Neuronal stem cell (in vitro differentiated cells): ENCODE data around the gene AOPEP.

Experiments used
- DNase-seq: peaks from one replicate; pipeline ENCODE4 v3.0.0-alpha.2; 2013; ENCODE audit warnings: low spot score
- H2AFZ ChIP-seq: one replicate; pipeline ENCODE4 v1.6.1; 2013; ENCODE audit warnings: mild to moderate bottlenecking, low read length, inconsistent platforms
- H2AK5ac ChIP-seq: 2 replicates; pipeline ENCODE4 v1.6.1; 2013; ENCODE audit warnings: low read depth, mild to moderate bottlenecking, inconsistent platforms, low read length, moderate library complexity, mixed read lengths
- H2BK120ac ChIP-seq: 2 replicates; pipeline ENCODE4 v1.6.1; 2013; ENCODE audit warnings: low read depth, mild to moderate bottlenecking, inconsistent platforms, low read length, moderate library complexity, mixed read lengths
- H2BK12ac ChIP-seq: one replicate; pipeline ENCODE4 v1.6.1; 2013; ENCODE audit warnings: low read length, inconsistent platforms
- H2BK15ac ChIP-seq: 2 replicates; pipeline ENCODE4 v1.6.1; 2013; ENCODE audit warnings: mild to moderate bottlenecking, low read length, inconsistent platforms, mixed read lengths
- H2BK5ac ChIP-seq: one replicate; pipeline ENCODE4 v1.6.1; 2013; ENCODE audit warnings: inconsistent platforms, mild to moderate bottlenecking, low read length, moderate library complexity
- H3K14ac ChIP-seq: one replicate; pipeline ENCODE4 v1.6.1; 2013; ENCODE audit warnings: low read length, inconsistent platforms
- H3K18ac ChIP-seq: 2 replicates; pipeline ENCODE4 v1.6.1; 2013; ENCODE audit warnings: low read length, inconsistent platforms
- H3K23ac ChIP-seq: 2 replicates; pipeline ENCODE4 v1.6.1; 2013; ENCODE audit warnings: low read depth, mild to moderate bottlenecking, mixed read lengths, low read length, inconsistent platforms; ENCODE audit not compliant: poor library complexity
- H3K27ac ChIP-seq: replicated peaks from 3 replicates; pipeline ENCODE4 v1.5.1; 2013; ENCODE audit warnings: low read length, inconsistent platforms
- H3K27me3 ChIP-seq, 3 experiments: 2 replicates each; pipeline ENCODE4 v1.6.1; 2013; ENCODE audit warnings: low read length in 3 of 3, mild to moderate bottlenecking in 2 of 3, inconsistent platforms in 1 of 3, low read depth in 1 of 3, mixed read lengths in 1 of 3, moderate library complexity in 1 of 3; ENCODE audit not compliant: control insufficient read depth in 3 of 3, insufficient read depth in 3 of 3
- H3K36me3 ChIP-seq, 2 donors: replicated peaks in 1 of 2; 2 replicates each; pipeline ENCODE4 v1.6.1; 2013; ENCODE audit warnings: low read length in 2 of 2; ENCODE audit not compliant: control insufficient read depth in 2 of 2, insufficient read depth in 2 of 2
- H3K4ac ChIP-seq: 2 replicates; pipeline ENCODE4 v1.6.1; 2013; ENCODE audit warnings: inconsistent platforms, mild to moderate bottlenecking, low read length, moderate library complexity
- H3K4me1 ChIP-seq, 2 donors: 1 replicate in 1 of 2; 2 replicates in 1 of 2; pipeline ENCODE4 v1.6.1; 2013; ENCODE audit warnings: low read length in 2 of 2, low read depth in 1 of 2; ENCODE audit not compliant: control insufficient read depth in 2 of 2, insufficient read depth in 1 of 2
- H3K4me2 ChIP-seq: one replicate; pipeline ENCODE4 v1.6.1; 2013; ENCODE audit warnings: mild to moderate bottlenecking, low read length, inconsistent platforms; ENCODE audit not compliant: insufficient read depth, poor library complexity, severe bottlenecking
- H3K4me3 ChIP-seq, 2 donors: 2 replicates each; pipeline ENCODE4 v1.5.1; 2013; ENCODE audit warnings: low read length in 2 of 2, mild to moderate bottlenecking in 2 of 2, inconsistent platforms in 1 of 2, moderate library complexity in 1 of 2
- H3K79me1 ChIP-seq: one replicate; pipeline ENCODE4 v1.6.1; 2013; ENCODE audit warnings: low read depth, mild to moderate bottlenecking, inconsistent platforms, low read length, moderate library complexity
- H3K9ac ChIP-seq: one replicate; pipeline ENCODE4 v1.6.1; 2013; ENCODE audit warnings: mild to moderate bottlenecking, low read depth, low read length, inconsistent platforms; ENCODE audit not compliant: poor library complexity
- H3K9me3 ChIP-seq, 2 donors: replicated peaks in 1 of 2; 2 replicates each; pipeline versions ENCODE3 to v1.6.1; 2013; ENCODE audit warnings: low read length in 2 of 2, mild to moderate bottlenecking in 2 of 2, inconsistent platforms in 1 of 2, low read depth in 1 of 2, mixed read lengths in 1 of 2, moderate library complexity in 1 of 2; ENCODE audit not compliant: control insufficient read depth in 2 of 2, insufficient read depth in 1 of 2
- H4K8ac ChIP-seq: one replicate; pipeline ENCODE4 v1.6.1; 2013; ENCODE audit warnings: low read depth, mild to moderate bottlenecking, inconsistent platforms, low read length, moderate library complexity
- H4K91ac ChIP-seq: one replicate; pipeline ENCODE4 v1.6.1; 2013; ENCODE audit warnings: low read length, low read depth, mild to moderate bottlenecking, inconsistent platforms; ENCODE audit not compliant: poor library complexity
- WGBS, 2 donors: extraction: QIAGEN DNeasy Blood & Tissue Kit; methylation state at CpG; one replicate each; pipeline ENCODE4 v1.1.7; 2013; ENCODE audit warnings: missing lambda C conversion rate in 2 of 2, mixed read lengths in 1 of 2; ENCODE audit not compliant: insufficient read length in 2 of 2, insufficient replicate concordance in 1 of 2; ENCODE audit errors: extremely low coverage in 2 of 2; 5-methylcytosine and 5-hydroxymethylcytosine counted together

AOPEP gene

DNA sequence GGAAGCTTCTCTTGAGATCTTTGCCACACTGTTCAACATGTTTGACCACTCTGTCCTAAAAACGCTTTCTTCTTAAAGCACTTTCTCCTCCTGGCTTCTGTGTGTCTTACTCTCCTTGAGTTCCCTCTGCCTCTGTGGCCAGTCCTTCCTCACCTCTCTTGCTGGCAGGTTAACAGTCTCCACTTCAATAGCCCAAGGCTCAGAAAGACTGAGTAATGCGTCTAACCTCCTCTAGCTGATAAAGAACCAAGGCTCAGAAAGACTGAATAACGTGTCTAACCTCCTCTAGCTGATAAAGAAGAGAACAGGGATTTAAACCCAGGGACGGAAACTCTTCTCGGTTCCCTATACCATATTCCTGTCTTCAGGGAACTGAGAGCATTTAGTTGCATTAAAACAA, 205.2 kb downstream of the AOPEP start:
- no CpG with 5 or more reads among the region's 5 CpGs for WGBS, 2 donors

DNA sequence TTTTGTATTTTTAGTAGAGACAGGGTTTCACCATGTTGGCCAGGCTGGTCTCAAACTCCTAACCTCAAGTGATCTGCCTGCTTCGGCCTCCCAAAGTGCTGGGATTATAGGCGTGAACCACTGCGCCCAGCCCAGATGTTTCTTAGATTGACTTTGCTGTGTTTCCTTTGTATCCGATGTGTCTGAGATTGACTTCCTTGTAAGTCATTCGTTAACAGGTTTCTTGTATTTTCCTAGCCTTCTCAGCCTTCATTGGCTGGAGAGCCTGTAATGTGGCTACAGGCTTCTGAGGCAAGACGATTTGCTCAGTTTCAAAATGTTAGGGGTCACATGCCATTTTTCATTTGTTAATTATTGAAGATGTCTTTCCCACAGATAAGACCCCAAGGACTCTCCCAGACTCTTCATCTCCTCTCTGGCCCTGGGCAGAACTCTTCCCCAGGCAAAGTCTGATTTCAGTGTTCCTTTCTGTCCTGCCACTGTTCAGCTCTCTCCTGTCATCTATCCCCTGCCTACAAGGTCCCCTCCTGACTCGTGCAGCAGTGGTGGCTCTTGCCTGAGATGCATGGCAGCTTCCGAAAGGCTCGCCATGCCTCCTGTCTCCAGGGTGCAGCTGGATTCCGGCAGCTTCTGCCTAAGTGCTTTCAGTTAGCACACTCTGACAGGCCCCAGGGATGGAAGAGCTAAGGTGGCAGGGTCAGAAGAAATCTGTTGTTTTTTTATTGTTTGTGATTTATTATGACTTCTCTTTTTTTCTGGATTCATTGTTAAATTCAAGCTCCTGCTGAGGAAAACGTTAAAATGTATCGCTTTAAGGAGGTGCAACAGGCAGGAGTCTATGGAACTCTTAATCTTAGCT, 206.4 kb downstream of the AOPEP start:
- H3K36me3 ChIP-seq, result no peaks in the 10 kb centered on the region
- no CpG with 5 or more reads among the region's 12 CpGs for WGBS, 2 donors
- H3K27me3 ChIP-seq, result no peaks in the 10 kb centered on the region
- no peak overlapping the region for H4K91ac ChIP-seq
- H3K4me2 ChIP-seq, result no peak overlapping the region
- no peak overlapping the region for H2BK5ac ChIP-seq
- no peak overlapping the region for H3K23ac ChIP-seq
- no peaks in the 10 kb centered on the region for H3K9me3 ChIP-seq
- H3K14ac ChIP-seq, result no peak overlapping the region
- H3K18ac ChIP-seq, result peak overlapping the region; percentile 16
- no peak overlapping the region for H2BK12ac ChIP-seq
- no peak overlapping the region for H2BK15ac ChIP-seq
- peak overlapping the region in 1 of 2 donors; percentile 37 for H3K4me3 ChIP-seq
- H3K4me1 ChIP-seq, result peaks cover 2 to 18% of the 10 kb centered on the region in 2 donors
- H3K27ac ChIP-seq, result peak overlapping the region; percentile 31
- H3K4ac ChIP-seq, result no peak overlapping the region
- no peak overlapping the region for H4K8ac ChIP-seq
- H2AFZ ChIP-seq, result no peak overlapping the region
- no peak for DNase-seq
- H2BK120ac ChIP-seq, result no peak overlapping the region
- H3K79me1 ChIP-seq, result peaks cover 2% of the 10 kb centered on the region
- H2AK5ac ChIP-seq, result no peak overlapping the region
- H3K9ac ChIP-seq, result no peak overlapping the region

More for the DNA sequence above, 205.2 kb downstream of the AOPEP start:
- no peak overlapping the region for H3K4me2 ChIP-seq
- no peak overlapping the region for H3K14ac ChIP-seq
- H2BK12ac ChIP-seq, result no peak overlapping the region
- no peak overlapping the region for H3K18ac ChIP-seq
- H3K9me3 ChIP-seq, result no peaks in the 10 kb centered on the region
- no peak overlapping the region for H2BK15ac ChIP-seq
- peaks cover 2 to 18% of the 10 kb centered on the region in 2 donors for H3K4me1 ChIP-seq
- H3K27me3 ChIP-seq, result no peaks in the 10 kb centered on the region
- H3K27ac ChIP-seq, result no peak overlapping the region
- H4K91ac ChIP-seq, result no peak overlapping the region
- no peak overlapping the region for H2AFZ ChIP-seq
- H3K4ac ChIP-seq, result no peak overlapping the region
- H4K8ac ChIP-seq, result no peak overlapping the region
- no peak overlapping the region for H2BK5ac ChIP-seq
- no peak overlapping the region for H2AK5ac ChIP-seq
- no peak overlapping the region for H3K9ac ChIP-seq
- no peaks in the 10 kb centered on the region for H3K36me3 ChIP-seq
- peaks cover 2% of the 10 kb centered on the region for H3K79me1 ChIP-seq
- no peak overlapping the region for H3K4me3 ChIP-seq
- no peak overlapping the region for H3K23ac ChIP-seq
- DNase-seq, result no peak
- H2BK120ac ChIP-seq, result no peak overlapping the region

GRCh38 chr9:94933511-94933828, 207.0 kb downstream of the AOPEP start:
- Histone ChIP-seq H3K14ac (no peak overlapping the region), H3K27me3 (no peaks in the 10 kb centered on the region), H3K4me3 (no peak overlapping the region), H4K8ac (no peak overlapping the region), H3K36me3 (no peaks in the 10 kb centered on the region), H2BK15ac (no peak overlapping the region), H3K4ac (no peak overlapping the region), H3K4me1 (peaks cover 2 to 13% of the 10 kb centered on the region in 2 donors), H4K91ac (no peak overlapping the region), H3K23ac (no peak overlapping the region), H3K9me3 (no peaks in the 10 kb centered on the region), H2AK5ac (no peak overlapping the region), H3K79me1 (peaks cover 2% of the 10 kb centered on the region), H2BK12ac (no peak overlapping the region), H3K27ac (no peak overlapping the region), H3K4me2 (no peak overlapping the region), H2BK5ac (no peak overlapping the region), H2BK120ac (no peak overlapping the region), H3K18ac (no peak overlapping the region), H2AFZ (no peak overlapping the region), H3K9ac (no peak overlapping the region)
- DNase-seq, result no peak
- WGBS, 2 donors, result no CpG with 5 or more reads among the region's 3 CpGs

DNA sequence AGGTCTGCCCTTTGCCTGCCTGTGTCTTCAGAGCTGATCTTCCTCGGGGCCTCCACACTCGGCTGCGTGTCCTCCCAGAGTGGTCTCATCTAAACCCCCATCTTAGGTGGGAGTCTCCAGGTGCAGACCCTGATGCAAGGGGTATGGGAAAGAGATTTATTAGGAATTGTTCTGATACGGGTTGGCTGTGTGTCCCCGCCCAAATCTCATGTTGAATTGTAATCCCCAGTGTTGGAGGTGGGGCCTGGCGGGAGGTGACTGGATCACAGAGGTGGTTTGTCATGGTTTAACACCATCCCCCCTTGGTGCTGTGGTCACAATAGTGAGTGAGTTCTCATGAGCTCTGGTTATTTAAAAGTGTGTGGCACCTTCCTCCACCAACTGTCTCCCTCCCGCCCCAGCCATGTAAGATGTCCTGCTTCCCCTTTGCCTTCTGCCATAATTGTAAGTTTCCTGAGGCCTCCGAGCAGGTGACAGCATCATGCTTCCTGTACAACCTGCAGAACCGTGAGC, 208.4 kb downstream of the AOPEP start:
- peaks cover 0 to 2% of the 10 kb centered on the region in 2 donors for H3K4me1 ChIP-seq
- H3K18ac ChIP-seq, result no peak overlapping the region
- whole genome bisulfite sequencing, 2 donors, result no CpG with 5 or more reads among the region's 9 CpGs
- H2BK120ac ChIP-seq, result no peak overlapping the region
- H3K9me3 ChIP-seq, result no peaks in the 10 kb centered on the region
- no peak overlapping the region for H3K4me2 ChIP-seq
- H4K91ac ChIP-seq, result no peak overlapping the region
- H4K8ac ChIP-seq, result no peak overlapping the region
- H3K27me3 ChIP-seq, result no peaks in the 10 kb centered on the region
- H2AK5ac ChIP-seq, result no peak overlapping the region
- no peak overlapping the region for H3K27ac ChIP-seq
- no peak overlapping the region for H2BK12ac ChIP-seq
- no peaks in the 10 kb centered on the region for H3K36me3 ChIP-seq
- no peaks in the 10 kb centered on the region for H3K79me1 ChIP-seq
- H2AFZ ChIP-seq, result no peak overlapping the region
- H2BK15ac ChIP-seq, result no peak overlapping the region
- no peak overlapping the region for H3K9ac ChIP-seq
- no peak overlapping the region for H3K4me3 ChIP-seq
- no peak overlapping the region for H3K4ac ChIP-seq
- H3K14ac ChIP-seq, result no peak overlapping the region
- no peak overlapping the region for H2BK5ac ChIP-seq
- H3K23ac ChIP-seq, result no peak overlapping the region
- DNase-seq, result no peak
